Measurements from ENCODE around the gene PIK3C2G. TPM values are rescaled to one million over a fixed set of nuclear protein-coding genes. Genes with fewer than 3 reads are reported as not detected.

PIK3C2G gene
- total RNA-seq, 1 donor: not detected

DNA sequence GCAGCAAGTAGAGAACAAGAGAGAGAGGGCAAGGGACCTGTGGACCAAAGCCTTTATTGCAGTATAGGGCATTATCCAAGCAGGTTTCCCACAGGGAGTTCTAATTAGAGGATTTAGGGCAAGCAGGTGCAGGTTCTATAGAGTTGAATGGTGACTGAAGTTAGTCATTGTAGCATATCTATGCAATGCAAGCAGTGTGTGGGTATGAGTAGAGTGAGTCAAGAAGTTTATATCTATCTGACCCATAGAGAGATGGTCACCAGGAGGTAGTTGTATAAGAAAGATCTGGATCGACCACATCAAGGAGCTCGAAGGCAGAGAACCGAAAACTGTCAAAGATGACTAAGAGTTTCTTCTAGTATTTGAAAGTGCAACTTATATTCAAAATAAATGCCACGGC, 309.2 kb downstream of the PIK3C2G start:
- no peaks in the 10 kb centered on the region for H3K4me1 ChIP-seq (ENCODE audit: insufficient read depth, low read length)
- H4K20me1 ChIP-seq (ENCODE audit: insufficient read depth, low read length): no peaks in the 10 kb centered on the region
- H3K9me3 ChIP-seq (ENCODE audit: low read depth, low read length): no peaks in the 10 kb centered on the region
- no peaks in the 10 kb centered on the region for H3K36me3 ChIP-seq (ENCODE audit: insufficient read depth, low read length)
- H3K27ac ChIP-seq (ENCODE audit: low read depth, low read length): no peak overlapping the region
- TF ChIP-seq, protein P1, sequence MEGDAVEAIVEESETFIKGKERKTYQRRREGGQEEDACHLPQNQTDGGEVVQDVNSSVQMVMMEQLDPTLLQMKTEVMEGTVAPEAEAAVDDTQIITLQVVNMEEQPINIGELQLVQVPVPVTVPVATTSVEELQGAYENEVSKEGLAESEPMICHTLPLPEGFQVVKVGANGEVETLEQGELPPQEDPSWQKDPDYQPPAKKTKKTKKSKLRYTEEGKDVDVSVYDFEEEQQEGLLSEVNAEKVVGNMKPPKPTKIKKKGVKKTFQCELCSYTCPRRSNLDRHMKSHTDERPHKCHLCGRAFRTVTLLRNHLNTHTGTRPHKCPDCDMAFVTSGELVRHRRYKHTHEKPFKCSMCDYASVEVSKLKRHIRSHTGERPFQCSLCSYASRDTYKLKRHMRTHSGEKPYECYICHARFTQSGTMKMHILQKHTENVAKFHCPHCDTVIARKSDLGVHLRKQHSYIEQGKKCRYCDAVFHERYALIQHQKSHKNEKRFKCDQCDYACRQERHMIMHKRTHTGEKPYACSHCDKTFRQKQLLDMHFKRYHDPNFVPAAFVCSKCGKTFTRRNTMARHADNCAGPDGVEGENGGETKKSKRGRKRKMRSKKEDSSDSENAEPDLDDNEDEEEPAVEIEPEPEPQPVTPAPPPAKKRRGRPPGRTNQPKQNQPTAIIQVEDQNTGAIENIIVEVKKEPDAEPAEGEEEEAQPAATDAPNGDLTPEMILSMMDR (IDR thresholded peaks at IDR 0.05; ENCODE audit: extremely low read depth, low read depth, low read length): no peak
- no peak for DNase-seq (ENCODE audit: insufficient read length, low spot score, missing footprints)
- H2AFZ ChIP-seq (ENCODE audit: low read length): no peak overlapping the region
- no peak overlapping the region for H3K4me2 ChIP-seq (ENCODE audit: insufficient read depth, low read length)
- H3K79me2 ChIP-seq (ENCODE audit: insufficient read depth, low read length): no peaks in the 10 kb centered on the region
- no peak overlapping the region for H3K4me3 ChIP-seq (ENCODE audit: insufficient read depth, low read length)
- no peaks in the 10 kb centered on the region for H3K27me3 ChIP-seq (ENCODE audit: insufficient read depth, low read length)

DNA sequence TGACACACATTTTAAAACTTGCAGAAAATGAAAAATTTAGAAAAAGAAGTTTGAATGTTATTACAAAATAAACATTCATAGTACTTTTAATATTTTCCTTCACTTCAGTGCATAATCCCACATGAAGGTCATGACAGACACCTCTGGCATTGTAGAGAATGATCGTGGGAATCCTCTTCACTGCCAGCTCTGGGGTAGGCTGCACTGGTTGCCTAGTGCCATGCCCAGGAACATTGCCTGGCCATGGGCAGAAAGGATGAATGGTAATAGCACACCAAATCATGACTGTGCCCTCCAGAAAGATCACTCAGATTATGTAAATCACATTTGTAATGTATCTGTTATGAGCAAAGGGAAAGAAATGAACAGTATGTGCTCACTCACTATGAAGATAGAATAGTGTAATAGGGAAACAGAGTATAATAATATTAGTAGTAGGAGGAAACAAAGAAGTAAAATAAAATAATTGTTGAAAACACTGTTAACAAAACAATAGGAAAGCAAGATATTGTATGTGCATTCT, 314.8 kb downstream of the PIK3C2G start:
- Histone ChIP-seq H4K20me1 (ENCODE audit: insufficient read depth, low read length) (no peaks in the 10 kb centered on the region), H3K9me3 (ENCODE audit: low read depth, low read length) (no peaks in the 10 kb centered on the region), H3K27me3 (ENCODE audit: insufficient read depth, low read length) (no peaks in the 10 kb centered on the region), H3K4me1 (ENCODE audit: insufficient read depth, low read length) (no peaks in the 10 kb centered on the region), H3K36me3 (ENCODE audit: insufficient read depth, low read length) (no peaks in the 10 kb centered on the region), H3K4me2 (ENCODE audit: insufficient read depth, low read length) (no peak overlapping the region), H3K4me3 (ENCODE audit: insufficient read depth, low read length) (no peak overlapping the region), H2AFZ (ENCODE audit: low read length) (no peak overlapping the region), H3K79me2 (ENCODE audit: insufficient read depth, low read length) (no peaks in the 10 kb centered on the region), H3K27ac (ENCODE audit: low read depth, low read length) (no peak overlapping the region)
- TF ChIP-seq, protein P1 (IDR thresholded peaks at IDR 0.05; ENCODE audit: extremely low read depth, low read depth, low read length): no peak
- DNase-seq (ENCODE audit: insufficient read length, low spot score, missing footprints): no peak

DNA sequence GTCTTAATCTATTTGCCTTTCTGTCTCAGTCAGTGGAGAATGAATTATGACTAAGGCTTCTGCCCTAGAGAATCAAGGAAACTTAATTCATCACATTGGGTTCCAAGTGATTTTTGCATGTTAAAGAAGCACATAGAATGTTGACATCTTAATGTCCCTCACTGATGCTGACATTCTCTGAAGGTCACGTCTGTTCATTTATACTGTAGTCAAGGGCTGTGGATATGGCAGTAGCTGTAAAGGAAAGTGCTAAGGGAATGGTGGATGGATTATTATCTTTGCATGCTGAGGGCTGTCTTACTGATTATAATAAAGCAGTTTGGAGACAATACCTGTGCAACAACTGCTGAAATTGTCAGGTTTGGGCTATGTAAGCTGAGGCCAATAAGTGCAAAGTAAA, 315.3 kb downstream of the PIK3C2G start:
- Histone ChIP-seq H3K9me3 (ENCODE audit: low read depth, low read length) (no peaks in the 10 kb centered on the region), H3K4me3 (ENCODE audit: insufficient read depth, low read length) (no peak overlapping the region), H3K36me3 (ENCODE audit: insufficient read depth, low read length) (no peaks in the 10 kb centered on the region), H3K27me3 (ENCODE audit: insufficient read depth, low read length) (no peaks in the 10 kb centered on the region), H2AFZ (ENCODE audit: low read length) (no peak overlapping the region), H3K4me2 (ENCODE audit: insufficient read depth, low read length) (no peak overlapping the region), H3K27ac (ENCODE audit: low read depth, low read length) (no peak overlapping the region), H3K79me2 (ENCODE audit: insufficient read depth, low read length) (no peaks in the 10 kb centered on the region), H3K4me1 (ENCODE audit: insufficient read depth, low read length) (no peaks in the 10 kb centered on the region), H4K20me1 (ENCODE audit: insufficient read depth, low read length) (no peaks in the 10 kb centered on the region)
- TF ChIP-seq, protein P1 (IDR thresholded peaks at IDR 0.05; ENCODE audit: extremely low read depth, low read depth, low read length): no peak
- DNase-seq (ENCODE audit: insufficient read length, low spot score, missing footprints): no peak

DNA sequence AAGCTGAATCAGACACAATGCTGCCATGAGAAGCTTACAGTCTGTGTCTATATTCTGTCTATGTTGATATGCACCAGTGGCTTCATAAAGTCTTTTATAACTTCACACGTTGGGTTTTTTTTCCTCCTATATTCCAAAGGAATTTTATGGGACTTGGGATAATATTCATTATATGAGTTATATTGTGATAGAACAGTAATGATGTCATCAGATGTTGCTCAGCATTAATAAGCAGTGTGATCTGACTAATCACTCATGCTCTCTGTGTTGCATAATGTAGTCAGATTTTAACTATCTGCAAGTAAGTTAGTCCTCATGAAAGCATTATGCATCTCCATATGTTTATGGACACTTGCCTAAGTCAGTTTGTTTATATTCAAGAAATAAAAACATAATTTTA, 316.9 kb downstream of the PIK3C2G start:
- H3K4me2 ChIP-seq (ENCODE audit: insufficient read depth, low read length): no peak overlapping the region

More for the DNA sequence above, 316.9 kb downstream of the PIK3C2G start:
- Histone ChIP-seq H3K79me2 (ENCODE audit: insufficient read depth, low read length) (no peaks in the 10 kb centered on the region), H3K4me1 (ENCODE audit: insufficient read depth, low read length) (no peaks in the 10 kb centered on the region), H3K4me3 (ENCODE audit: insufficient read depth, low read length) (no peak overlapping the region), H3K36me3 (ENCODE audit: insufficient read depth, low read length) (no peaks in the 10 kb centered on the region), H2AFZ (ENCODE audit: low read length) (no peak overlapping the region), H3K9me3 (ENCODE audit: low read depth, low read length) (no peaks in the 10 kb centered on the region), H3K27ac (ENCODE audit: low read depth, low read length) (no peak overlapping the region), H3K27me3 (ENCODE audit: insufficient read depth, low read length) (no peaks in the 10 kb centered on the region), H4K20me1 (ENCODE audit: insufficient read depth, low read length) (no peaks in the 10 kb centered on the region)
- TF ChIP-seq, protein P1 (IDR thresholded peaks at IDR 0.05; ENCODE audit: extremely low read depth, low read depth, low read length): no peak
- no peak for DNase-seq (ENCODE audit: insufficient read length, low spot score, missing footprints)
